HepG2 (cell line): ENCODE measurements around the gene MARCHF4. TPM values are rescaled to one million over a fixed set of nuclear protein-coding genes. Genes with fewer than 3 reads are reported as not detected.
A peak's percentile ranks its signal among the peaks of the same experiment; 100 is the strongest.

ENCODE experiments used
- AHR ChIP-seq: IDR thresholded peaks from 2 replicates; pipeline ENCODE4 v1.6.1; 2018; ENCODE audit warnings: missing genetic modification reagents, missing compliant biosample characterization
- ATF7 ChIP-seq, 2 experiments: fragments of 450-650 bp in 1 of 2; sonication (generic) in 1 of 2; formaldehyde crosslinking in 1 of 2; IDR thresholded peaks; 2 replicates each; pipeline versions ENCODE4 v1.4.0 to v1.6.1; 2016 to 2020; ENCODE audit warnings: antibody characterized with exemption in 1 of 2, mild to moderate bottlenecking in 1 of 2, missing genetic modification reagents in 1 of 2
- CEBPB ChIP-seq: IDR thresholded peaks from 2 replicates; pipeline ENCODE4 v1.6.1; 2011; ENCODE audit warnings: low read depth, low read length, improper control_type of control experiment, borderline replicate concordance
- MEIS1 ChIP-seq: sonication (generic); formaldehyde crosslinking; IDR thresholded peaks from 2 replicates; pipeline ENCODE4 v1.9.0; 2021; ENCODE audit warnings: mild to moderate bottlenecking, missing genetic modification reagents, moderate library complexity, borderline replicate concordance
- MTF1 ChIP-seq: sonication (generic); formaldehyde crosslinking; IDR thresholded peaks from 2 replicates; pipeline ENCODE4 v1.5.0; 2020; ENCODE audit warnings: missing genetic modification reagents
- NR1H2 ChIP-seq: sonication (generic); formaldehyde crosslinking; IDR thresholded peaks from 2 replicates; pipeline ENCODE4 v1.8.1; 2022; ENCODE audit warnings: low read depth, missing genetic modification reagents, borderline replicate concordance
- SAP130 ChIP-seq: IDR thresholded peaks from 2 replicates; pipeline ENCODE4 v1.6.1; 2016; ENCODE audit warnings: low read depth
- SP4 ChIP-seq: sonication (generic); formaldehyde crosslinking; IDR thresholded peaks from 2 replicates; pipeline ENCODE4 v1.8.1; 2023; ENCODE audit warnings: mild to moderate bottlenecking, missing genetic modification reagents
- STAG1 ChIP-seq: sonication (generic); formaldehyde crosslinking; IDR thresholded peaks from 2 replicates; pipeline ENCODE4 v1.4.0; 2020; ENCODE audit warnings: missing genetic modification reagents
- ZNF205 ChIP-seq: IDR thresholded peaks from 2 replicates; pipeline ENCODE4 v1.6.1; 2018; ENCODE audit warnings: missing biosample characterization, missing genetic modification reagents
- polyA plus RNA-seq, 8 experiments: library from polyadenylated mRNA; depleted of rRNA in 3 of 8; stranded (reverse) in 7 of 8; unstranded in 1 of 8; fragments of >200 nt; fragmentation: Illumina TruSeq in 4 of 8; extraction: Trizol in 4 of 8; gene quantifications; 2 replicates each; pipeline versions ENCODE4 v1.2.1 to v1.2.3, GENCODE V29; 2011 to 2016; ENCODE audit warnings: low read depth in 4 of 8, missing spikeins in 1 of 8, mixed read lengths in 1 of 8; ENCODE audit not compliant: insufficient read depth in 1 of 8
- total RNA-seq, 5 experiments: library from RNA; depleted of rRNA; stranded (reverse); fragments of >200 nt; fragmentation: Illumina TruSeq; extraction: Trizol; gene quantifications; 2 replicates each; pipeline ENCODE4 v1.2.3, GENCODE V29; 2016; ENCODE audit warnings: low read depth in 1 of 5
- TF ChIP-seq, protein P1 (sequence below): sonication (generic); formaldehyde crosslinking; IDR thresholded peaks from one replicate; pipeline ENCODE4 v1.5.1; 2020; ENCODE audit warnings: mild to moderate bottlenecking, missing genetic modification reagents; ENCODE audit errors: not compliant biosample characterization
- TF ChIP-seq, protein P2 (sequence below): sonication (generic); formaldehyde crosslinking; IDR thresholded peaks from 2 replicates; pipeline ENCODE4 v1.4.0; 2020; ENCODE audit warnings: missing genetic modification reagents, borderline replicate concordance
- TF ChIP-seq, protein P3 (sequence below): sonication (generic); formaldehyde crosslinking; IDR thresholded peaks from 2 replicates; pipeline ENCODE4 v1.4.0; 2020; ENCODE audit warnings: mild to moderate bottlenecking, missing genetic modification reagents
- TF ChIP-seq, protein P4 (sequence below): sonication (generic); formaldehyde crosslinking; IDR thresholded peaks from 2 replicates; pipeline ENCODE4 v1.5.0; 2020; ENCODE audit warnings: missing genetic modification reagents

The MARCHF4 gene
- total and polyA plus RNA-seq, 2 of the 13 experiments (the other 11 are each of a cell fraction or from before 2014, with no cell fraction given): not detected

DNA sequence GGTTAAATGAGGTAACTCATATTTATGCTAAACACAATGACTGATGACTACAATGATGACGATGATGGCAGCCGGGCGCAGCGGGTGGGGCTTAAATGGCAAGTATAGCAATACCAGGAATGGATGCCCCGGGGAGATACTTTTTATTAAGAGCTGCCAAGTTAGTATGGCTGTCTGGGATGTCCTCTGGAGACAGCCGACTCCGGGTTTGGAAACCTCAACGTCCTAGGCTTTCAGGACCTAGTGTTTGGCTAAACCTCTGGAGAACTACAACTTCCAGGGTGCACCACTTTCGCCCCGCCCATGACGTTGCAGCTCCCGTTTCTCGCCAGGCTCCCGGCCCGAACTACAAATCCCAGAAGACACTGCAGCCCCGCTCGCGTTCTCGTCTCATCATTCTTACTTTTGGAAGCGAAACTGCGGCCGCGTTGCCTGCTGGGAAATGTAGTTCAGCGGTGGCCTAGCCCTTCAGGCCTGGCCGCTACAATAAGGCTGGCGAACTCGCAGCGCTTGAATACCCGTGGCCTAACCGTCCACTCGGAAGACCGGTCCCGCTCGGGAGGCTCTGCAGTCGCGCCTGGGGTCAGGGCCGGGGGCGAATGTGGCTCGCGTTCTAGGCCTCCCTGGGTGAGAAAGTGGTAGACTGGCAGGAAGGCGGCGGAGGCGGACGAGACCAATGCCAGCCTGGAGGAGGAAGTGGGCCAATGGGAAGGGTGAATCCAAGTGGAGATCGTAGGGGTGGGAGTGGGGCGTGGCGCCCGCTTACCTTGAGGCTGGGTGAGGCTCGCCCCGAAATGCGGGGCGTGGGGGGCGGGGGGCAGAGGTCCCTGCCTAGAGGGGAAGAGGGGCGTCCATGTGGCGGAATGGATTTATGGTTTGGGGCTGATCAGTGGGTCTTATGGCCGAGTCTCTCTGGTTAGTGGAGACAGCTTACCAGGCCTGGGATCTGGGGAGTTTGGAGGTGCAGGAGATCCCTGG lies 40.0 kb upstream of the MARCHF4 start, which contains the start of gene SMARCAL1 (continued):
- TF ChIP-seq, protein P1, sequence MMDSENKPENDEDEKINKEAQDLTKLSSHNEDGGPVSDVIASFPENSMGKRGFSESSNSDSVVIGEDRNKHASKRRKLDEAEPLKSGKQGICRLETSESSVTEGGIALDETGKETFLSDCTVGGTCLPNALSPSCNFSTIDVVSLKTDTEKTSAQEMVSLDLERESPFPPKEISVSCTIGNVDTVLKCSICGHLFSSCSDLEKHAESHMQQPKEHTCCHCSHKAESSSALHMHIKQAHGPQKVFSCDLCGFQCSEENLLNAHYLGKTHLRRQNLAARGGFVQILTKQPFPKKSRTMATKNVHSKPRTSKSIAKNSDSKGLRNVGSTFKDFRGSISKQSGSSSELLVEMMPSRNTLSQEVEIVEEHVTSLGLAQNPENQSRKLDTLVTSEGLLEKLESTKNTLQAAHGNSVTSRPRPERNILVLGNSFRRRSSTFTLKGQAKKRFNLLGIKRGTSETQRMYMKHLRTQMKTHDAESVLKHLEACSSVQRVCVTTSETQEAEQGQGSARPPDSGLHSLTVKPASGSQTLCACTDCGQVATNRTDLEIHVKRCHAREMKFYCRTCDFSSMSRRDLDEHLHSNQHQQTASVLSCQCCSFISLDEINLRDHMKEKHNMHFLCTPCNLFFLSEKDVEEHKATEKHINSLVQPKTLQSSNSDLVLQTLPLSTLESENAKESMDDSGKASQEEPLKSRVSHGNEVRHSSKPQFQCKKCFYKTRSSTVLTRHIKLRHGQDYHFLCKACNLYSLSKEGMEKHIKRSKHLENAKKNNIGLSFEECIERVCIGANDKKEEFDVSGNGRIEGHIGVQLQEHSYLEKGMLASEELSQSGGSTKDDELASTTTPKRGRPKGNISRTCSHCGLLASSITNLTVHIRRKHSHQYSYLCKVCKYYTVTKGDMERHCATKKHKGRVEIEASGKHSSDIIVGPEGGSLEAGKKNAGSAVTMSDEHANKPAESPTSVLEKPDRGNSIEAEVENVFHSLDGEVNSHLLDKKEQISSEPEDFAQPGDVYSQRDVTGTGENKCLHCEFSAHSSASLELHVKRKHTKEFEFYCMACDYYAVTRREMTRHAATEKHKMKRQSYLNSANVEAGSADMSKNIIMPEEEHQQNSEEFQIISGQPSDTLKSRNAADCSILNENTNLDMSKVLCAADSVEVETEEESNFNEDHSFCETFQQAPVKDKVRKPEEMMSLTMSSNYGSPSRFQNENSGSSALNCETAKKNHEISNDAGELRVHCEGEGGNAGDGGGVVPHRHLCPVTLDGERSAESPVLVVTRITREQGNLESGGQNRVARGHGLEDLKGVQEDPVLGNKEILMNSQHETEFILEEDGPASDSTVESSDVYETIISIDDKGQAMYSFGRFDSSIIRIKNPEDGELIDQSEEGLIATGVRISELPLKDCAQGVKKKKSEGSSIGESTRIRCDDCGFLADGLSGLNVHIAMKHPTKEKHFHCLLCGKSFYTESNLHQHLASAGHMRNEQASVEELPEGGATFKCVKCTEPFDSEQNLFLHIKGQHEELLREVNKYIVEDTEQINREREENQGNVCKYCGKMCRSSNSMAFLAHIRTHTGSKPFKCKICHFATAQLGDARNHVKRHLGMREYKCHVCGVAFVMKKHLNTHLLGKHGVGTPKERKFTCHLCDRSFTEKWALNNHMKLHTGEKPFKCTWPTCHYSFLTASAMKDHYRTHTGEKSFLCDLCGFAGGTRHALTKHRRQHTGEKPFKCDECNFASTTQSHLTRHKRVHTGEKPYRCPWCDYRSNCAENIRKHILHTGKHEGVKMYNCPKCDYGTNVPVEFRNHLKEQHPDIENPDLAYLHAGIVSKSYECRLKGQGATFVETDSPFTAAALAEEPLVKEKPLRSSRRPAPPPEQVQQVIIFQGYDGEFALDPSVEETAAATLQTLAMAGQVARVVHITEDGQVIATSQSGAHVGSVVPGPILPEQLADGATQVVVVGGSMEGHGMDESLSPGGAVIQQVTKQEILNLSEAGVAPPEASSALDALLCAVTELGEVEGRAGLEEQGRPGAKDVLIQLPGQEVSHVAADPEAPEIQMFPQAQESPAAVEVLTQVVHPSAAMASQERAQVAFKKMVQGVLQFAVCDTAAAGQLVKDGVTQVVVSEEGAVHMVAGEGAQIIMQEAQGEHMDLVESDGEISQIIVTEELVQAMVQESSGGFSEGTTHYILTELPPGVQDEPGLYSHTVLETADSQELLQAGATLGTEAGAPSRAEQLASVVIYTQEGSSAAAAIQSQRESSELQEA: peak; percentile 66
- TF ChIP-seq ZNF205 (CRISPR knock-in tag) (peak; percentile 88), NR1H2 (CRISPR knock-in tag) (no peak), AHR (CRISPR knock-in tag) (peak; percentile 96; the same call in 1 of the 2 replicates), STAG1 (CRISPR knock-in tag) (no peak), CEBPB (peak; percentile 21; the same call in 1 of the 2 replicates), MTF1 (CRISPR knock-in tag) (no peak), ATF7 (IDR thresholded peaks at IDR 0.05) (peak; percentile 33; the same call in 1 of the 2 replicates), ATF7 (CRISPR knock-in tag; IDR thresholded peaks at IDR 0.05) (no peak), MEIS1 (no peak), SP4 (CRISPR knock-in tag) (peak; percentile 89), SAP130 (CRISPR knock-in tag) (peak; percentile 81)
- TF ChIP-seq, protein P2, sequence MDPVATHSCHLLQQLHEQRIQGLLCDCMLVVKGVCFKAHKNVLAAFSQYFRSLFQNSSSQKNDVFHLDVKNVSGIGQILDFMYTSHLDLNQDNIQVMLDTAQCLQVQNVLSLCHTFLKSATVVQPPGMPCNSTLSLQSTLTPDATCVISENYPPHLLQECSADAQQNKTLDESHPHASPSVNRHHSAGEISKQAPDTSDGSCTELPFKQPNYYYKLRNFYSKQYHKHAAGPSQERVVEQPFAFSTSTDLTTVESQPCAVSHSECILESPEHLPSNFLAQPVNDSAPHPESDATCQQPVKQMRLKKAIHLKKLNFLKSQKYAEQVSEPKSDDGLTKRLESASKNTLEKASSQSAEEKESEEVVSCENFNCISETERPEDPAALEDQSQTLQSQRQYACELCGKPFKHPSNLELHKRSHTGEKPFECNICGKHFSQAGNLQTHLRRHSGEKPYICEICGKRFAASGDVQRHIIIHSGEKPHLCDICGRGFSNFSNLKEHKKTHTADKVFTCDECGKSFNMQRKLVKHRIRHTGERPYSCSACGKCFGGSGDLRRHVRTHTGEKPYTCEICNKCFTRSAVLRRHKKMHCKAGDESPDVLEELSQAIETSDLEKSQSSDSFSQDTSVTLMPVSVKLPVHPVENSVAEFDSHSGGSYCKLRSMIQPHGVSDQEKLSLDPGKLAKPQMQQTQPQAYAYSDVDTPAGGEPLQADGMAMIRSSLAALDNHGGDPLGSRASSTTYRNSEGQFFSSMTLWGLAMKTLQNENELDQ: peak; percentile 87; the same call in 1 of the 2 replicates
- TF ChIP-seq, protein P3, sequence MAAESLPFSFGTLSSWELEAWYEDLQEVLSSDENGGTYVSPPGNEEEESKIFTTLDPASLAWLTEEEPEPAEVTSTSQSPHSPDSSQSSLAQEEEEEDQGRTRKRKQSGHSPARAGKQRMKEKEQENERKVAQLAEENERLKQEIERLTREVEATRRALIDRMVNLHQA (CRISPR knock-in tag): no peak
- TF ChIP-seq, protein P4, sequence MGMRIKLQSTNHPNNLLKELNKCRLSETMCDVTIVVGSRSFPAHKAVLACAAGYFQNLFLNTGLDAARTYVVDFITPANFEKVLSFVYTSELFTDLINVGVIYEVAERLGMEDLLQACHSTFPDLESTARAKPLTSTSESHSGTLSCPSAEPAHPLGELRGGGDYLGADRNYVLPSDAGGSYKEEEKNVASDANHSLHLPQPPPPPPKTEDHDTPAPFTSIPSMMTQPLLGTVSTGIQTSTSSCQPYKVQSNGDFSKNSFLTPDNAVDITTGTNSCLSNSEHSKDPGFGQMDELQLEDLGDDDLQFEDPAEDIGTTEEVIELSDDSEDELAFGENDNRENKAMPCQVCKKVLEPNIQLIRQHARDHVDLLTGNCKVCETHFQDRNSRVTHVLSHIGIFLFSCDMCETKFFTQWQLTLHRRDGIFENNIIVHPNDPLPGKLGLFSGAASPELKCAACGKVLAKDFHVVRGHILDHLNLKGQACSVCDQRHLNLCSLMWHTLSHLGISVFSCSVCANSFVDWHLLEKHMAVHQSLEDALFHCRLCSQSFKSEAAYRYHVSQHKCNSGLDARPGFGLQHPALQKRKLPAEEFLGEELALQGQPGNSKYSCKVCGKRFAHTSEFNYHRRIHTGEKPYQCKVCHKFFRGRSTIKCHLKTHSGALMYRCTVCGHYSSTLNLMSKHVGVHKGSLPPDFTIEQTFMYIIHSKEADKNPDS (CRISPR knock-in tag): 0 out of 2 replicates have a peak, but pooled peaks have one; percentile 37
